H1 (cell line): Measurements from ENCODE around the gene PPP1R9A. TPM values are rescaled to one million over a fixed set of nuclear protein-coding genes. Genes with fewer than 3 reads are reported as not detected.

Experiments used
- CTCF ChIA-PET: fragments of 300-600 bp; sonication (Branson Sonifier 250); formaldehyde crosslinking; loops from one replicate; lab custom pipeline; 2021; ENCODE audit not compliant: partially characterized antibody; lab: Charles Lee
- POLR2A ChIA-PET: fragments of 300-600 bp; sonication (Branson Sonifier 250); formaldehyde crosslinking; loops from one replicate; lab custom pipeline; 2021; ENCODE audit warnings: inconsistent platforms; ENCODE audit not compliant: partially characterized antibody; lab: Charles Lee
- DNase-seq, 2 experiments: peaks; one replicate each; pipeline versions ENCODE4 v3.0.0 to v3.0.0-alpha.2; 2010 to 2022; ENCODE audit warnings: low spot score in 2 of 2, low read depth in 1 of 2, mixed read lengths in 1 of 2
- FAIRE-seq: peaks from 2 replicates; lab custom pipeline; 2011; peaks lifted over from hg19 to GRCh38; lab: Jason Lieb, UNC
- H2AFZ ChIP-seq: 2 replicates; pipeline ENCODE4 v1.8.1; 2012; ENCODE audit warnings: low read length, inconsistent platforms
- H2AK5ac ChIP-seq: 2 replicates; pipeline ENCODE4 v1.6.1; 2013; ENCODE audit warnings: low read depth, low read length
- H2BK120ac ChIP-seq: replicated peaks from 2 replicates; pipeline ENCODE3; 2013; ENCODE audit warnings: low read depth, low read length, inconsistent platforms
- H2BK12ac ChIP-seq: 2 replicates; pipeline ENCODE4 v1.6.1; 2013; ENCODE audit warnings: low read depth, low read length
- H2BK15ac ChIP-seq: 2 replicates; pipeline ENCODE4 v1.6.1; 2013; ENCODE audit warnings: low read length
- H2BK20ac ChIP-seq: 2 replicates; pipeline ENCODE4 v1.6.1; 2013; ENCODE audit warnings: low read length
- H2BK5ac ChIP-seq: 2 replicates; pipeline ENCODE4 v1.6.1; 2013; ENCODE audit warnings: low read depth, low read length
- H3K14ac ChIP-seq: 2 replicates; pipeline ENCODE4 v1.6.1; 2013; ENCODE audit warnings: inconsistent platforms; ENCODE audit not compliant: insufficient read length
- H3K18ac ChIP-seq: 2 replicates; pipeline ENCODE4 v1.6.1; 2013; ENCODE audit warnings: low read length; ENCODE audit errors: extremely low read depth
- H3K23ac ChIP-seq: 2 replicates; pipeline ENCODE4 v1.6.1; 2013; ENCODE audit warnings: inconsistent platforms; ENCODE audit not compliant: insufficient read length
- H3K23me2 ChIP-seq: 2 replicates; pipeline ENCODE4 v1.6.1; 2013; ENCODE audit warnings: low read depth, low read length
- H3K27ac ChIP-seq: 2 replicates; pipeline ENCODE4 v1.6.1; 2011; ENCODE audit warnings: low read depth, low read length, inconsistent platforms
- H3K27me3 ChIP-seq, 4 experiments: replicated peaks in 1 of 4; 1 replicate in 1 of 4; 2 replicates in 3 of 4; pipeline versions ENCODE4 v1.6.1 to v1.8.1; 2011 to 2013; ENCODE audit warnings: low read length in 3 of 4, mild to moderate bottlenecking in 3 of 4, inconsistent platforms in 2 of 4, mixed read lengths in 2 of 4, moderate library complexity in 1 of 4; ENCODE audit not compliant: control insufficient read depth in 3 of 4, insufficient read depth in 3 of 4; ENCODE audit errors: extremely low read depth in 1 of 4
- H3K36me3 ChIP-seq, 4 experiments: 2 replicates each; pipeline versions ENCODE4 v1.6.1 to v1.8.1; 2011 to 2013; ENCODE audit warnings: mild to moderate bottlenecking in 4 of 4, low read length in 3 of 4, moderate library complexity in 2 of 4, control low read depth in 1 of 4, inconsistent platforms in 1 of 4; ENCODE audit not compliant: insufficient read depth in 4 of 4, control insufficient read depth in 2 of 4
- H3K4ac ChIP-seq: replicated peaks from 2 replicates; pipeline ENCODE3; 2013; ENCODE audit warnings: low read length, low read depth, mixed read lengths, inconsistent platforms; ENCODE audit not compliant: insufficient read length
- H3K4me1 ChIP-seq, 4 experiments: replicated peaks in 1 of 4; 1 replicate in 1 of 4; 2 replicates in 3 of 4; pipeline versions ENCODE4 v1.6.1 to v1.8.1; 2011 to 2013; ENCODE audit warnings: low read length in 3 of 4, inconsistent platforms in 2 of 4, mixed read lengths in 1 of 4; ENCODE audit not compliant: insufficient read depth in 4 of 4, control insufficient read depth in 3 of 4
- H3K4me2 ChIP-seq, 2 experiments: 2 replicates each; pipeline versions ENCODE4 v1.6.1 to v1.8.1; 2011 to 2013; ENCODE audit warnings: low read depth in 2 of 2, low read length in 2 of 2, control low read depth in 1 of 2, inconsistent platforms in 1 of 2, mild to moderate bottlenecking in 1 of 2; ENCODE audit not compliant: insufficient read depth in 1 of 2
- H3K4me3 ChIP-seq, 4 experiments: fragments of 200-600, 300-600 bp in 1 of 4; sonication (generic), shearing (Covaris generic), sonication (Bioruptor Twin) in 1 of 4; 2 replicates each; pipeline versions ENCODE4 v1.5.1 to v1.8.1; 2011 to 2016; ENCODE audit warnings: low read length in 4 of 4, low read depth in 3 of 4, control low read depth in 2 of 4, inconsistent platforms in 2 of 4, mild to moderate bottlenecking in 2 of 4, mixed read lengths in 1 of 4, moderate library complexity in 1 of 4; ENCODE audit not compliant: insufficient read depth in 2 of 4; ENCODE audit errors: extremely low read depth in 1 of 4
- H3K56ac ChIP-seq: replicated peaks from 2 replicates; pipeline ENCODE3; 2013; ENCODE audit warnings: low read depth, mild to moderate bottlenecking, mixed read lengths, low read length, inconsistent platforms; ENCODE audit not compliant: insufficient read length
- H3K79me1 ChIP-seq: 2 replicates; pipeline ENCODE4 v1.6.1; 2013; ENCODE audit warnings: low read depth, low read length, control low read depth
- H3K79me2 ChIP-seq, 2 experiments: 2 replicates each; pipeline versions ENCODE4 v1.6.1 to v1.8.1; 2012 to 2013; ENCODE audit warnings: low read length in 2 of 2, mild to moderate bottlenecking in 2 of 2, inconsistent platforms in 1 of 2; ENCODE audit not compliant: insufficient read depth in 2 of 2, control insufficient read depth in 1 of 2
- H3K9ac ChIP-seq, 4 experiments: replicated peaks in 1 of 4; 1 replicate in 1 of 4; 2 replicates in 3 of 4; pipeline versions ENCODE4 v1.6.1 to v1.8.1; 2011 to 2013; ENCODE audit warnings: low read depth in 3 of 4, low read length in 3 of 4, control low read depth in 2 of 4, mild to moderate bottlenecking in 2 of 4, moderate library complexity in 2 of 4, inconsistent platforms in 1 of 4; ENCODE audit errors: extremely low read depth in 1 of 4
- H3K9me3 ChIP-seq, 2 experiments: 2 replicates each; pipeline versions ENCODE4 v1.6.1 to v1.8.1; 2012 to 2013; ENCODE audit warnings: mild to moderate bottlenecking in 2 of 2, moderate library complexity in 2 of 2, control low read depth in 1 of 2, inconsistent platforms in 1 of 2, low read depth in 1 of 2, low read length in 1 of 2, mixed read lengths in 1 of 2; ENCODE audit not compliant: insufficient read depth in 2 of 2
- H4K20me1 ChIP-seq, 2 experiments: replicated peaks in 1 of 2; 2 replicates each; pipeline versions ENCODE3 to v1.8.1; 2011 to 2013; ENCODE audit warnings: inconsistent platforms in 2 of 2, low read length in 2 of 2, mild to moderate bottlenecking in 1 of 2; ENCODE audit not compliant: insufficient read depth in 2 of 2, control insufficient read depth in 1 of 2
- H4K5ac ChIP-seq: 2 replicates; pipeline ENCODE4 v1.6.1; 2013; ENCODE audit warnings: low read length, low read depth, mixed read lengths, inconsistent platforms; ENCODE audit not compliant: insufficient read length
- H4K8ac ChIP-seq: 2 replicates; pipeline ENCODE4 v1.8.0; 2013; ENCODE audit warnings: mild to moderate bottlenecking, moderate library complexity, low read length, inconsistent platforms; ENCODE audit not compliant: insufficient read depth; ENCODE audit errors: extremely low read depth
- H4K91ac ChIP-seq: replicated peaks from 2 replicates; pipeline ENCODE3; 2013; ENCODE audit warnings: low read length, mixed read lengths, inconsistent platforms; ENCODE audit not compliant: insufficient read length
- PHF8 ChIP-seq: fragments of 200-600 bp; sonication (generic); conservative IDR thresholded peaks from 2 replicates; pipeline ENCODE4 v1.7.1; 2012; ENCODE audit warnings: low read depth, mild to moderate bottlenecking, inconsistent platforms, low read length, moderate library complexity
- POLR2A ChIP-seq, 2 experiments: IDR thresholded peaks; 1 replicate in 1 of 2; 2 replicates in 1 of 2; pipeline ENCODE4 v1.6.1; 2011; ENCODE audit warnings: low read depth in 2 of 2, low read length in 2 of 2, mild to moderate bottlenecking in 2 of 2; ENCODE audit errors: control extremely low read depth in 1 of 2
- SIRT6 ChIP-seq: IDR thresholded peaks from one replicate; pipeline ENCODE4 v1.7.1; 2012; ENCODE audit warnings: low read length, inconsistent platforms
- SP4 ChIP-seq: IDR thresholded peaks from 2 replicates; pipeline ENCODE4 v1.6.1; 2012; ENCODE audit warnings: low read length, inconsistent platforms
- TCF12 ChIP-seq: IDR thresholded peaks from 2 replicates; pipeline ENCODE4 v1.6.1; 2011; ENCODE audit warnings: low read depth, mild to moderate bottlenecking, low read length
- WGBS, 2 experiments: shearing (Covaris generic) in 1 of 2; methylation state at CpG; one replicate each; pipeline versions ENCODE4 v1.1.6 to v1.1.7; 2013 to 2015; ENCODE audit warnings: low lambda C conversion rate in 2 of 2, mixed read lengths in 2 of 2, inconsistent platforms in 1 of 2, low coverage in 1 of 2, missing lambda C conversion rate in 1 of 2; ENCODE audit not compliant: insufficient replicate concordance in 2 of 2, insufficient coverage in 1 of 2, insufficient read length in 1 of 2; ENCODE audit errors: extremely low coverage in 1 of 2, missing lambda C conversion rate in 1 of 2; 5-methylcytosine and 5-hydroxymethylcytosine counted together
- polyA plus RNA-seq, 7 experiments: library from polyadenylated mRNA; depleted of rRNA in 3 of 7; stranded (reverse) in 5 of 7; unstranded in 2 of 7; fragments of >200 nt in 5 of 7; fragments of 200-250 nt in 2 of 7; gene quantifications; 1 replicate in 5 of 7; 2 replicates in 1 of 7; 4 replicates in 1 of 7; pipeline versions ENCODE4 v1.2.1 to v1.2.3, GENCODE V29; 2011 to 2013; ENCODE audit warnings: missing spikeins in 2 of 7, mixed read lengths in 2 of 7
- total RNA-seq: library from RNA; stranded (reverse); fragmentation: NEBNext Ultra II Directional; extraction: Animal tissue kit (Norgen Biotek cat#: 25700); gene quantifications from 2 replicates; pipeline ENCODE4 v1.2.1, GENCODE V29; 2021
- TF ChIP-seq, protein P1 (sequence below): IDR thresholded peaks from 2 replicates; pipeline ENCODE4 v1.6.1; 2011; ENCODE audit warnings: low read length, improper control_type of control experiment

The PPP1R9A gene
- total and polyA plus RNA-seq, 2 of the 8 experiments (the other 6 are each of a cell fraction or from before 2014, with no cell fraction given): 3.0 to 20.3 TPM

DNA sequence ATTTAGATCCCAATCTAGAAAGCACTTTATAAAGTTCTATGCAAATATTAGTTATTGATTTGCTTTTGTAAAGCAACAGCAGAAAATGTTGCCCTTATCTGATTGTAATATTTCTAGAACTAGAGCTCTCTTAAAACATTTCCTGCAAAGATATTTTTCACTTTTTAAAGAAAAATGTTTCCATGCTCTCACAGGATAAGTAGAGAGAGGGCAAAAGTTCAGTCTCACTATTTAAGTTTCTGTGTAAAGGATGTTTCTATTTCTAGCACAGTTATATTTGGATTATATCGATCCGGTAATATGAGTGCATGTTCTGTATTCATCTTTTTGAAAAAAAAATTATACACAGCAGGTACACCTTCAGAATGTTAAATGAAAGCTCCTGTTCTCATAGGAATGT is 334.9 kb downstream of the PPP1R9A start:
- H3K9ac ChIP-seq: no peak overlapping the region
- no peak overlapping the region for H2BK12ac ChIP-seq
- 98% methylated on average over 2 of the region's 2 CpGs; no CpG with 5 or more reads in 1 of the 2 experiments for WGBS, 2 experiments
- H4K8ac ChIP-seq: no peak overlapping the region
- no peak overlapping the region for H3K27ac ChIP-seq
- H3K23me2 ChIP-seq: no peaks in the 10 kb centered on the region
- no peaks in the 10 kb centered on the region for H3K9me3 ChIP-seq
- H2BK120ac ChIP-seq: no peak overlapping the region
- peaks cover 0 to 1% (median 0%) of the 10 kb centered on the region in 4 experiments; a peak in 1 of 7 replicates for H3K27me3 ChIP-seq
- no peak overlapping the region for H3K4me3 ChIP-seq
- H3K79me2 ChIP-seq: no peaks in the 10 kb centered on the region
- no peak overlapping the region for H3K56ac ChIP-seq
- no peak overlapping the region for H2AK5ac ChIP-seq
- no peak overlapping the region for H2AFZ ChIP-seq
- POLR2A ChIA-PET: no interaction called here
- H3K4me1 ChIP-seq: peaks cover 0 to 6% (median 0%) of the 10 kb centered on the region in 4 experiments; a peak in 4 of 7 replicates
- no peak overlapping the region for H3K23ac ChIP-seq
- no peaks in the 10 kb centered on the region for H3K36me3 ChIP-seq
- H2BK20ac ChIP-seq: no peak overlapping the region
- CTCF ChIA-PET: interaction anchor here (1.7 kb wide), 1 partner anchor 15 kb away, joined by 3 read pairs; no protein-coding TSS in a partner anchor
- no peak overlapping the region for H3K14ac ChIP-seq
- TF ChIP-seq TCF12 (no peak), SP4 (no peak), SIRT6 (no peak), PHF8 (no peak), POLR2A (IDR thresholded peaks at IDR 0.05; ENCODE audit: control extremely low read depth in 1 of 2, low read depth in 2 of 2, low read length in 2 of 2) (no peak)
- TF ChIP-seq, protein P1, sequence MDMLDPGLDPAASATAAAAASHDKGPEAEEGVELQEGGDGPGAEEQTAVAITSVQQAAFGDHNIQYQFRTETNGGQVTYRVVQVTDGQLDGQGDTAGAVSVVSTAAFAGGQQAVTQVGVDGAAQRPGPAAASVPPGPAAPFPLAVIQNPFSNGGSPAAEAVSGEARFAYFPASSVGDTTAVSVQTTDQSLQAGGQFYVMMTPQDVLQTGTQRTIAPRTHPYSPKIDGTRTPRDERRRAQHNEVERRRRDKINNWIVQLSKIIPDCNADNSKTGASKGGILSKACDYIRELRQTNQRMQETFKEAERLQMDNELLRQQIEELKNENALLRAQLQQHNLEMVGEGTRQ: no peak
- H3K79me1 ChIP-seq: no peaks in the 10 kb centered on the region
- no peak overlapping the region for H4K5ac ChIP-seq
- no peak overlapping the region for H3K18ac ChIP-seq
- FAIRE-seq (no peak), DNase-seq (no peak)
- H4K20me1 ChIP-seq: no peaks in the 10 kb centered on the region
- no peak overlapping the region for H2BK5ac ChIP-seq
- H3K4ac ChIP-seq: no peak overlapping the region
- H2BK15ac ChIP-seq: no peak overlapping the region
- no peak overlapping the region for H3K4me2 ChIP-seq
- H4K91ac ChIP-seq: no peak overlapping the region
